HG03103 (cell line): ENCODE results near the gene NDEL1.

Experiments used
- ATAC-seq: cut with Tn5 transposase; IDR thresholded peaks from one replicate; pipeline ENCODE4 v1.9.1; 2021; ENCODE audit warnings: low read depth; ENCODE audit not compliant: unreplicated experiment

NDEL1 gene

DNA sequence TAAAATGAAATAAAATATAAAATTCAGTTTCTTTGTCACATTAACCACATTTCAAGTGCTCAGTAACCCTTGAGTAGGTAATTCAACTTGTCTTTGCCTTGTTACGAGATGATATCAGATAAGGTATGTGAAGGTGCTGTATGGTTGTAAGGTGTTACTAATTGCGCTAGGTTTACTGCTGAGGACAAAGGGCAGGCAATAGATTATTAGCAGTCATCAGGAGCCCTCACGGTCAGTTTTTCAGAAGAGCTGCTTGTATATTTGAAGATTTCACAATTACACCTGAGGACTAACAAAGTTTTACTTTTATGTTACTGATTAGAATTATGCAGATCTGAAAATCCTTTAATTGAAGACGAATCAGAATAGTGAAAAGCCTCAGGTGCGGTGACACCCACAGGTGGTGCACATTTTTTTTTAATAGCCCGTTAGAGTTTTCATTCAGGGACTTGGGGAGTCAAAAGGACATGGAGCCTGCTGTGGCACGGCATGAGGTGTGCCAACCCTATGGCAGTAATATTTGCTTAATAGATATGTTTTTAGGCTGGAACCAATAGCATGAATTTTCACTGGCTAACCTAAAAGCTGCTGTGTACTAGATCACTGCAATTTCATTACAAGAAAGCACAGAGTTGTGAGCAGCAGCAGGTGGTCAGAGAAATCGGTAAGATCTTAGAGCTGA lies 16.4 kb downstream of the NDEL1 start:
- no peak for ATAC-seq

DNA sequence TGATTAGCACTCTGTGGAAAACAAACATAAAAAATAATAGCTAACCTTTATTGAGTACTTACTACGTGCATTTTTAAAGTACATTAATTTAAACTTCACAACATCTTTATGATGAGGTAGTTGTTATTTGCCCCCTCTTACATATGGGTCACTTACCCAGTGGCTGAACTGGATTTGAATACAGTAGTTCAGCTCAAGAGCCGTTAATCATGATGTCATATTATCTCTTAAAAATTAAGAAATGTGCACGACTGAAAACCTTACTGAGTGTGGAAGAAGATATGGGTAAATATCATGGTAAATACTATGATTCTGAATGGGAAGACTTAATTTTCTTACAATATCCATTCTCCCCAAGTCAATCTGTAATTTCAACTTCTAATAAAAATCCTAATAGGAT lies 17.6 kb downstream of the NDEL1 start:
- no peak for ATAC-seq

DNA sequence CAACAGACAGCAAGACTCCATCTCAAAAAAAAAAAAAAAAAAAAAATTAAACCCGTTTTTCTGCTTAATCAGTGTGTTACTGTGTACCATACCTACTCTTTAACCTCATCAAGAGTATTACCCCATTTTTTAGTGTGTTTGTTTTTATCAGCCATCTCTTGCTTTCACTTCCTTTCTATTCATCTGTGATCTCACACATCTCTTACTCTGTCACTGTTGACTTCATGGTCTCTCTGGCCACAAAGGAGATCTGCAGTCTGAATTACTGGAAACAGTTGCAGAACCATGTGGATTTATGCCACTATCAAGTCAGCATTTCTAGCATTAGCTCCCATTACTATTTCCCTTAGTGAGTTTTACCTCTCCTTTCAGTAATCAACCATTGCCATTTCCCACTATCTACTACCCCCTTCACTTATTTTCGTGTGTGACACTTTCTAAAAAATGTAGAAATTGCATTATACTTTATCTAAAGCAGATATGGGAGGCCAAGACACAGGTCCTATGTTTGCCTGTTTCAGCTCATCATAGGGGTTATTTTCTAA lies 20.1 kb downstream of the NDEL1 start:
- no peak for ATAC-seq

- ATAC-seq = no peak
Observed at GRCh38 chr17:8458128-8458527, 22.4 kb downstream of the NDEL1 start.

DNA sequence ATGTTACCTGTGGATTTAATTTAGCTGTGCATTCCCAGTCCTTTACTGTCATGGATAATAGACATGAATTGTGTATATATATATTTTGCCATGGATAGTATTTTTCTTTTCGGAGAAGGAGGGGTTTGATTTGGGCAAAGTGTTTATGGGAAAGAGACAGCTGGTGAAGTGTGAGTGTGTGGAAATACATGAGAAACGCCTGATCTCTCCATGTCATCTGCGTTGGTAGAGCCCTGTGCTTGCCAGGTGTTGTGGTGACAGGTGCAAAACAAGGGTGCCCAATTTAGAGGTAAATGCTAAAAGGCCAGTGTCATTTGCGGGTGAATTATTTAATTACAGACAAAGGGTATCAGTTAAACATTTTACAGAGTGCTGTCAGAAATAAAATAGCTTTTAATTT lies 23.4 kb downstream of the NDEL1 start:
- ATAC-seq = no peak

DNA sequence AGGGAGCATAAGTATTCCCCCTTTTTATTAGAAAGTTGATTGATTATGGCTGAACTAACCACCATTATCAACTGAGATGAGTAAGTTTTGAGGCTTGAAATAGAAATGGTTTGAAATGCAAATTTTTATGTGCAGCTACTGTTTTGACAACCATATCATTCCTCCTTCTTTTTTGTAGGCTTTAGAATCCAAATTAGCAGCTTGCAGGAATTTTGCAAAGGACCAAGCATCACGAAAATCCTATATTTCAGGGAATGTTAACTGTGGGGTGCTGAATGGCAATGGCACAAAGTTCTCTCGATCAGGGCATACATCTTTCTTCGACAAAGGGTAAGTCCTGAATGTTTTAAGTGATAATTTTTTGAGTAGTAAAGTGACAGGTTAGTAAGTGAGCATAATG lies 24.1 kb downstream of the NDEL1 start:
- ATAC-seq = no peak

GRCh38 chr17:8462564-8462963 lies 26.9 kb downstream of the NDEL1 start:
- no peak for ATAC-seq

GRCh38 chr17:8463099-8463498 lies 27.4 kb downstream of the NDEL1 start:
- no peak for ATAC-seq

DNA sequence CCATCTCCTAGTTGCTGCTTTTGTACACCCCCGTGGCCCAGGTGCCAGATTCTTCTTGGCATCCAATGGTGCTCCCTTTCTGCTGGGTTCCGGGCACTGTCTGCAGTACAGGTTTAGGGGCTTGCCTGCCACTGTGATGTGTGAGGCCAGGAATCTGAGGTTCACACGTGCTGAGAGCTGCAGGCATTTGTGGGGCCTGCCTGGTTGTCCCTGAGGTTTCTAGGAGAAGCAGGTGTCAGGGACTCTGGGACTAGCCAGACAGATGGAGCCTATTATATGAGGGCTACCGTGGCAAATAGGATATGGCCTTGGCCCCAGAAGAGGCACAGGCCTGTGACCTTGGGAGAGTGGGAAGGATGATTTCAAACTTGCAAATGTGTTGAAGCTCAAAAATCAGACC lies 29.3 kb downstream of the NDEL1 start:
- ATAC-seq = no peak

- no peak for ATAC-seq
Observed at GRCh38 chr17:8465356-8465755, 29.7 kb downstream of the NDEL1 start.

DNA sequence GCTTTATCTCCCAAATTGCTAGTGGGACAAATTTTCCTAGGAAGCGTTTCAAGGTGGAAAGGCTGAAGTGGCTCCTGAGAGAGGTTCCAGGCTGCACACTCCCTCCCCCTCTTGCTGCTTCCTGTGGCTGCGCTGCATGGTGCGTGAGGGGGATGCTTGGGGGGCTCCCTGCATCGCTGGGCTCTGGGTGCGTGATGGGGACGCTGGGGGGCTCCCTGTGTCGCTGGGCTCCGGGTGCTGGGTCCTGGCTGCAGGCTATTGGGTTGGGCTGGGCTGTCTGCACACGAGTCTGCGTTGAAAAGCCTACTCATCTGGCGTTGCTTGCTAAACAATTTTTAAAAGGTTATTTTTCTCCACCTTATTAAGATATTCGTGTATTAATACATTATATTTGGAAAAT lies 30.1 kb downstream of the NDEL1 start:
- ATAC-seq = no peak

GRCh38 chr17:8466456-8466855 lies 30.8 kb downstream of the NDEL1 start:
- ATAC-seq = no peak

DNA sequence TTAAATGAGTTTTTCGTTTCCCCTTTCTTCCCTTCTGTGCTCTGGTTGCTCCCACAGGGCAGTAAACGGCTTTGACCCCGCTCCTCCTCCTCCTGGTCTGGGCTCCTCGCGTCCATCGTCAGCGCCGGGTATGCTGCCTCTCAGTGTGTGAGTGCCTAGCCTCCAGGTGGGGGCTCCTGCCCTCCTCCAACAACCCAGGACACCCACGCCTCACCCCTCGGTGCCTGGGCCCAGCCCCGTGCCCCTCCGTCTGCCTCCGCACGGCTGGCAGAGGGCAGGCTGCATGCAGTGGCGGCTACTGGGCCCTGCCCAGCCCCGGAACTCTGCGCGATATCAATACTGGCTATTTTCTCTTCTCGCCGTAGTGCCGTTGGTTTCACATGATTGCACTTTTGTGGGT lies 31.2 kb downstream of the NDEL1 start:
- ATAC-seq = no peak

- ATAC-seq = no peak
Observed at GRCh38 chr17:8467527-8467926, 31.8 kb downstream of the NDEL1 start.

- ATAC-seq = no peak
Observed at GRCh38 chr17:8468127-8468526, 32.4 kb downstream of the NDEL1 start.

DNA sequence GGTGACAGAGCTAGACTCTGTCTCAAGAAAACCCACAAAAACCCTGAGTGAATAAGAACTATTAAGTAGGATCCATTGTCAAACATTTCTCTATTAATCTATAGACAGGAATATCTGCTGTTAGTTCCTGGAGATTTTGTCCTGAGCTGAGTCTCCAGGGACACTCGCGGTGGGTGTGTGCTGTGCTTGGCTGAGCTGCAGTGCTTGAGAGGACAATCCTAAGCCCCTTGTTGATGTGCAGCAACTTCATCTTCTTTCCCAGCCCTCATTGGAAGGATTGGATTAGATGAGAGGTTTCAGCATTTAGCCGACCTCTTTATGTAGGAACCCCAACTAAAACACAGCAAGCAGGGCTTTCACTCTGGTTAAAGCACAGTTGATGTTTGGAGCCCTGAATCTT lies 33.3 kb downstream of the NDEL1 start:
- no peak for ATAC-seq

DNA sequence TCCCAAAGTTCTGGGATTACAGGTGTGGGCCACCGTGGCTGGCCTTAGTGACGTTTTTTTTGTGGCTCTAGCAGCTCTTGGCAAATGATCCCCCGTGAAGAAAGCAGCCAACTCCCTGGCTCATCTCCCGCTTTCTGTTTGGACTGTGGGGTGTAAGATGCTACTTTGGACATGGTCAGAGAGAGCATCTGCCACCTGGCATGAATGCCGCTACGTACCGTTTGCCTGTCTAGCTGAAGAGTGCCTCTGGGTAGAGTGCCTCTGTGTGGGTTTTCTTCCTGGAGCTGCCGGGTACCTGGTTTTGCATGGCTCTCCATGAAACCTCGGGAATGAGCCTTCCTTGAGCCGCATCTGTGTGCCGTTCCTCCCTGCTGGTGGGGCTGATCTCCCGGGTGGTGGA lies 34.3 kb downstream of the NDEL1 start:
- no peak for ATAC-seq

DNA sequence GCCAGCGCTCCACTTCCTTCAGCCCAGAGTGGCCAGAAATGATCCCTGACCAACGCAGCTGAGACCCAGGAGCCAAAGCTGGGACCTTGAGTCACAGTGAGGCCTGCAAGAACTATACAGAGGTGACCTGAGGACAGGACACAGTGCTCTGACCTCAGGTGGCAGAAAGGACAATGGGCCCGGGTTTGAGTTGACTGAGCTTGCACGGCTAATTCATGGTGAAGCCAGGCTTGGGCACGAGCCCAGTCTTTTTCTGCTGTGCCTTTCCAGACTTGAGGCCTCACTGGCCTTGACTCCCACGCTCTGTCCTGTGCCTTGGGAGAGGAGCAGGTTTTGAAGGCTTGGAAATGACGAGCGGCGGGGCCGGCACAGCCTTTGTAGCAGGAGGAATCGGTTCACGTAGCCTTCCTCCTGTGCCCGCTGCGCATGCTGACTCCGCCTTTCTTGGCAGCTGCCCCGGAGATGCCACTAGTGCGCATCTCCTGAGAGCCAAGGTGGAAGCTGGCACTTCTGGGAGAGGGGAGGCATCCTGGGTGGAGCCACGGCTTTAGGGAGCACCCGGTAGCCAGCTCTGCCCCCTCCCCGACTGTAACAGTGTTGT lies 34.9 kb downstream of the NDEL1 start:
- no peak for ATAC-seq

- no peak for ATAC-seq
Observed at GRCh38 chr17:8472663-8473062, 37.0 kb downstream of the NDEL1 start.

DNA sequence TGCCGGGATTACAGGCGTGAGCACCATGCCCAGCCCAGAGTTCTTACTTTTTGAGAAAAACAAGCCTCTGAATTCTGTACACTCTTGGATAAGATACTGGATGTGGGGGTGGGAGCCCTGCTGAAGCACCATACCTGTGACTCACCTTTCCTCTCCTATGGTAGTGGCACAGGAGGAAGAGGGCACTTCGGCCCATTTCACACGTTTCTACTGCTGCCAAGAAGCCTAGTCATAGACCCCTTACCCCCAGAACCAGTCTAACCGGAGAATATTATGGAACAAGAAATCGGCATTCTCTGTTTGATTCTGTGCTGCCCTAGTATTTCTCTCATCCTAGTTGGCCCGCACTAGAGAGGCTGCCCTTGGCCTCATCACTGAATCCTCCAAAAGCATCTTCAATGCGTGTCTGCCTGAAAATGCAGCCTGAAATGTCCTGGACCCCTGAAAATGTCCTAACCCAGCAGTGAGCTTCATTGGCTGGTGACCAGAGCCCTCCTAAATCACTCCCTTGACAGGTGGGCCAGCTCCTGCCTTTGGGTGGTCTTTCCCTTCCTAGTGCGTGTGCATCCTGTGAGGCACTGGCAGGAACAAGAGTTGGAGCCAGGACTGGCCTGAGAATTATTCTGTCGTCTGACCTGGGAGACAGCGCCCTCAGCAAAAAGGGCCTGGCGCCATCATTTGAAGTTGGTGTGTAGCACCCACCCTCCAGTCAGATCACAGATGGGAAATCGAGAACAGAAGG lies 37.9 kb downstream of the NDEL1 start:
- no peak for ATAC-seq

GRCh38 chr17:8474826-8475225 lies 39.1 kb downstream of the NDEL1 start:
- ATAC-seq = no peak

- no peak for ATAC-seq
Observed at GRCh38 chr17:8475227-8475626, 39.5 kb downstream of the NDEL1 start.
